GM12892 (cell line): Measurements from ENCODE around the gene CTBP2.

Experiments
- POLR2A ChIP-seq: IDR thresholded peaks from 2 replicates; pipeline ENCODE4 v1.6.1; 2011; ENCODE audit warnings: low read depth, low read length, control low read depth
- POLR2AphosphoS5 ChIP-seq: IDR thresholded peaks from 2 replicates; pipeline ENCODE4 v1.6.1; 2011; ENCODE audit warnings: low read depth, low read length, control low read depth

GRCh38 chr10:125122566-125122965 lies 37.8 kb downstream of the CTBP2 start:
- TF ChIP-seq POLR2A = no peak
- TF ChIP-seq POLR2AphosphoS5 = no peak
